ENCODE data around the gene CRABP2.

GRCh38 chr1:156655151-156655903 is 50.1 kb downstream of the CRABP2 start:
- TF ChIP-seq SMC3 (IDR thresholded peaks at IDR 0.05; ENCODE audit: borderline replicate concordance, low read length) = no peak
- TF ChIP-seq ATF2 (IDR thresholded peaks at IDR 0.05; ENCODE audit: low read length) = no peak
- no peak for TF ChIP-seq EGR1 (IDR thresholded peaks at IDR 0.05; ENCODE audit: borderline replicate concordance in 1 of 2, low read depth in 2 of 2, low read length in 2 of 2)
- TF ChIP-seq, protein P1, sequence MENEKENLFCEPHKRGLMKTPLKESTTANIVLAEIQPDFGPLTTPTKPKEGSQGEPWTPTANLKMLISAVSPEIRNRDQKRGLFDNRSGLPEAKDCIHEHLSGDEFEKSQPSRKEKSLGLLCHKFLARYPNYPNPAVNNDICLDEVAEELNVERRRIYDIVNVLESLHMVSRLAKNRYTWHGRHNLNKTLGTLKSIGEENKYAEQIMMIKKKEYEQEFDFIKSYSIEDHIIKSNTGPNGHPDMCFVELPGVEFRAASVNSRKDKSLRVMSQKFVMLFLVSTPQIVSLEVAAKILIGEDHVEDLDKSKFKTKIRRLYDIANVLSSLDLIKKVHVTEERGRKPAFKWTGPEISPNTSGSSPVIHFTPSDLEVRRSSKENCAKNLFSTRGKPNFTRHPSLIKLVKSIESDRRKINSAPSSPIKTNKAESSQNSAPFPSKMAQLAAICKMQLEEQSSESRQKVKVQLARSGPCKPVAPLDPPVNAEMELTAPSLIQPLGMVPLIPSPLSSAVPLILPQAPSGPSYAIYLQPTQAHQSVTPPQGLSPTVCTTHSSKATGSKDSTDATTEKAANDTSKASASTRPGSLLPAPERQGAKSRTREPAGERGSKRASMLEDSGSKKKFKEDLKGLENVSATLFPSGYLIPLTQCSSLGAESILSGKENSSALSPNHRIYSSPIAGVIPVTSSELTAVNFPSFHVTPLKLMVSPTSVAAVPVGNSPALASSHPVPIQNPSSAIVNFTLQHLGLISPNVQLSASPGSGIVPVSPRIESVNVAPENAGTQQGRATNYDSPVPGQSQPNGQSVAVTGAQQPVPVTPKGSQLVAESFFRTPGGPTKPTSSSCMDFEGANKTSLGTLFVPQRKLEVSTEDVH (IDR thresholded peaks at IDR 0.05; ENCODE audit: low read depth, partially characterized antibody) = no peak

All from GM12878 (cell line).